Left lung (tissue), 10 donors: Measurements from ENCODE around the gene CFL1. TPM values are rescaled to one million over a fixed set of nuclear protein-coding genes. Genes with fewer than 3 reads are reported as not detected.
"Not testable (repeated sequence)": the region's sequence is repeated elsewhere in the genome, so short reads cannot be mapped to it uniquely, and the experiment has no call there.

Source experiments
- ATAC-seq: fragments of 200-7000 bp; cut with Tn5 transposase; one replicate; pipeline ENCODE4 v1.9.1; 2020; ENCODE audit warnings: moderate library complexity
- DNase-seq, 4 donors: peaks; one replicate each; pipeline ENCODE4 v3.0.0-alpha.2; 2013 to 2020
- H3K27ac ChIP-seq, 2 donors: fragments of 200-600 bp; sonication (generic) in 1 of 2; one replicate each; pipeline versions ENCODE4 v1.5.0 to v1.8.0; 2020 to 2021
- H3K27me3 ChIP-seq, 2 donors: fragments of 200-600 bp; sonication (generic) in 1 of 2; one replicate each; pipeline versions ENCODE4 v1.5.0 to v1.8.0; 2020 to 2021
- H3K36me3 ChIP-seq, 2 donors: fragments of 200-600 bp; sonication (generic) in 1 of 2; one replicate each; pipeline versions ENCODE4 v1.5.0 to v1.8.0; 2020 to 2021
- H3K4me1 ChIP-seq, 2 donors: fragments of 200-600 bp; one replicate each; pipeline ENCODE4 v1.8.0; 2021
- H3K4me3 ChIP-seq, 2 donors: fragments of 200-600 bp; sonication (generic) in 1 of 2; one replicate each; pipeline versions ENCODE4 v1.5.0 to v1.8.0; 2020 to 2021; ENCODE audit warnings: mild to moderate bottlenecking in 1 of 2
- H3K9me3 ChIP-seq, 2 donors: fragments of 200-600 bp; sonication (generic) in 1 of 2; one replicate each; pipeline versions ENCODE4 v1.5.0 to v1.8.0; 2020 to 2021
- intact Hi-C, 2 donors: fragments of 100-400 bp; cut with DNase I; formaldehyde crosslinking; loops; one replicate each; pipeline versions ENCODE4 v1.11.2 to v1.14.2; 2022
- polyA plus RNA-seq, 6 donors: library from polyadenylated mRNA; unstranded; fragments of 120-200 nt; gene quantifications; one replicate each; pipeline ENCODE4 v1.2.1, GENCODE V29; 2013; ENCODE audit not compliant: insufficient read length in 6 of 6
- total RNA-seq, 2 donors: library from RNA; stranded (reverse); fragmentation: NEBNext Ultra II Directional; extraction: Animal tissue kit (Norgen Biotek cat#: 25700); gene quantifications; one replicate each; pipeline ENCODE4 v1.2.1, GENCODE V29; 2021
- TF ChIP-seq, protein P1 (sequence below), 2 donors: fragments of 200-600 bp; sonication (generic) in 1 of 2; IDR thresholded peaks; one replicate each; pipeline versions ENCODE4 v1.5.0 to v1.8.0; 2021; ENCODE audit warnings: antibody characterized with exemption in 2 of 2
- donor health status: DM: no; HTN: yes; CAD: no.
- donor health status: DM: no; HTN: no; CAD: no.

Gene CFL1
- total and polyA plus RNA-seq, 8 donors = 599 to 1,162 (median 777) TPM

- Histone ChIP-seq H3K4me1 (peaks cover 0 to 16% of the 10 kb centered on the region in 2 donors), H3K27me3 (no peaks in the 10 kb centered on the region), H3K9me3 (no peaks in the 10 kb centered on the region), H3K36me3 (no peaks in the 10 kb centered on the region), H3K27ac (peak within 1 kb of the TSS in 1 of 2 donors; percentile 24), H3K4me3 (peak within 1 kb of the TSS; percentile 38 to 44)
- TF ChIP-seq, protein P1, sequence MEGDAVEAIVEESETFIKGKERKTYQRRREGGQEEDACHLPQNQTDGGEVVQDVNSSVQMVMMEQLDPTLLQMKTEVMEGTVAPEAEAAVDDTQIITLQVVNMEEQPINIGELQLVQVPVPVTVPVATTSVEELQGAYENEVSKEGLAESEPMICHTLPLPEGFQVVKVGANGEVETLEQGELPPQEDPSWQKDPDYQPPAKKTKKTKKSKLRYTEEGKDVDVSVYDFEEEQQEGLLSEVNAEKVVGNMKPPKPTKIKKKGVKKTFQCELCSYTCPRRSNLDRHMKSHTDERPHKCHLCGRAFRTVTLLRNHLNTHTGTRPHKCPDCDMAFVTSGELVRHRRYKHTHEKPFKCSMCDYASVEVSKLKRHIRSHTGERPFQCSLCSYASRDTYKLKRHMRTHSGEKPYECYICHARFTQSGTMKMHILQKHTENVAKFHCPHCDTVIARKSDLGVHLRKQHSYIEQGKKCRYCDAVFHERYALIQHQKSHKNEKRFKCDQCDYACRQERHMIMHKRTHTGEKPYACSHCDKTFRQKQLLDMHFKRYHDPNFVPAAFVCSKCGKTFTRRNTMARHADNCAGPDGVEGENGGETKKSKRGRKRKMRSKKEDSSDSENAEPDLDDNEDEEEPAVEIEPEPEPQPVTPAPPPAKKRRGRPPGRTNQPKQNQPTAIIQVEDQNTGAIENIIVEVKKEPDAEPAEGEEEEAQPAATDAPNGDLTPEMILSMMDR (IDR thresholded peaks at IDR 0.05) = no peak
- intact Hi-C loops = no loop called here
- peak; percentile 92 to 96 (median 95) for DNase-seq
- ATAC-seq = peak; percentile 100
Observed at GRCh38 chr11:65833297-65834030, 24.5 kb downstream of the CFL1 start, which contains the start of gene SNX32. Gene SNX32, plus strand, starts transcription at chr11:65833963. Its CDS starts 103 bp downstream, at chr11:65834066.

DNA sequence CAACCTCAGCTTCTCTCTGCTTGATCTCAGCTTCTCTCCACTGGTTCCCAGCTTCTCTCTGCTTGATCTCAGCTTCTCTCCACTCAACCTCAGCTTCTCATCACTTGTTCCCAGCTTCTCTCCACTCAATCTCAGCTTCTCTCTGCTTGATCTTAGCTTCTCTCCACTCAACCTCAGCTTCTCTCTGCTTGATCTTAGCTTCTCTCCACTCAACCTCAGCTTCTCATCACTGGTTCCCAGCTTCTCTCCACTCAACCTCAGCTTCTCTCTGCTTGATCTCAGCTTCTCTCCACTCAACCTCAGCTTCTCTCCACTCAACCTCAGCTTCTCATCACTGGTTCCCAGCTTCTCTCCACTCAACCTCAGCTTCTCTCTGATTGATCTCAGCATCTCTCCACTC lies 25.7 kb downstream of the CFL1 start:
- intact Hi-C loops = not testable (repeated sequence)

GRCh38 chr11:65829459-65829858 lies 28.5 kb downstream of the CFL1 start:
- DNase-seq (peak in 1 of 4 donors; percentile 2), ATAC-seq (no peak)
- TF ChIP-seq, protein P1 (IDR thresholded peaks at IDR 0.05) = no peak
- Histone ChIP-seq H3K4me3 (no peak overlapping the region), H3K27me3 (no peaks in the 10 kb centered on the region), H3K27ac (no peak overlapping the region), H3K36me3 (no peaks in the 10 kb centered on the region), H3K9me3 (no peaks in the 10 kb centered on the region), H3K4me1 (peaks cover 0 to 16% of the 10 kb centered on the region in 2 donors)
- intact Hi-C loops = loop anchor here in 1 of 2 donors (10.0 kb wide), 1 partner anchor 115 kb away; the partner anchor contains the start of gene KAT5

More for the DNA sequence above, 25.7 kb downstream of the CFL1 start:
- H3K4me1 ChIP-seq = peaks cover 0 to 16% of the 10 kb centered on the region in 2 donors
- not testable (repeated sequence) for DNase-seq, H3K36me3 ChIP-seq, H3K27ac ChIP-seq, ATAC-seq, H3K9me3 ChIP-seq, H3K27me3 ChIP-seq, H3K4me3 ChIP-seq

DNA sequence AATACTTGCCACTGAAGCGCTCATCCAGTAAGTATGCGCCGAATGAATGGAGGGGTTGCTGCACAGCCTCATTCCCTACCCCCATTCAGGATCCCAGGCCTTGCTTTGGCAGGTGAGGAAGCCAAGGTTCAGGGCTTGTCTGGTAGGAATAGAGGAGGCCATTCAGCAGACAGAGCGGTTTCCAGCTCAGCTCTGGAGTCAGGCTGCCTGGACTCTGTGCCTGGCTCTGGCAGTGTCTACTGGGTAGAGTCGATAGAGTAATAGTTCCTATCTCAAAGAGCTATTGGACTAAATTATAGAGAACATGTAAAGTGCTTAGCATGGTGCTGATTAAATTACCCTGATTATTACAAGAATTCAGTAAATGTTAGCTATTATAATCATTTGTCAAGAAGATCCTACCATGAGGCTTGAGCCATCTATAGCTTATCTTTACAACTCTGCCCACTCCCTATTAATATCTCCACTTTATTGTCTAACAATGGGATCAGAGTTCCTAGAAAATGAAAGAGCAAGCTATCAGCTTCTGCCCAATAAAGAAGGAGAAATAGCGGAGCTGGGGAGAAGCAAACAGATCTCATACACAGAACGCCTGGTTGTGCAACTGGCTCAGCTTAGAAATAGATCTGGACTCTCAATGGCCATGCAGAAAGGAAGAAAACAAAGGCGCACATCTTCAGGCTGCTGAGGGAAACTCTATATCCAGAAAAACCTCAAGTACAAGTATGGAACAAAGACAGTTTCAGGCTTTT lies 30.8 kb downstream of the CFL1 start:
- no peaks in the 10 kb centered on the region for H3K4me1 ChIP-seq
- no peak overlapping the region for H3K27ac ChIP-seq
- no peaks in the 10 kb centered on the region for H3K27me3 ChIP-seq
- intact Hi-C loops = loop anchor here in 1 of 2 donors (10.0 kb wide), 1 partner anchor 112 kb away; the partner anchor contains the start of gene KAT5
- H3K4me3 ChIP-seq = no peak overlapping the region
- no peak for ATAC-seq
- H3K36me3 ChIP-seq = no peaks in the 10 kb centered on the region
- TF ChIP-seq, protein P1 (IDR thresholded peaks at IDR 0.05) = no peak
- DNase-seq = peak in 1 of 4 donors; percentile 12
- H3K9me3 ChIP-seq = no peaks in the 10 kb centered on the region

GRCh38 chr11:65822776-65823528 lies 35.0 kb downstream of the CFL1 start:
- Histone ChIP-seq H3K4me3 (no peak overlapping the region), H3K4me1 (no peaks in the 10 kb centered on the region), H3K27me3 (no peaks in the 10 kb centered on the region), H3K27ac (no peak overlapping the region), H3K36me3 (no peaks in the 10 kb centered on the region), H3K9me3 (no peaks in the 10 kb centered on the region)
- ATAC-seq (peak; percentile 45), DNase-seq (peak in 2 of 4 donors; percentile 47 to 59)
- TF ChIP-seq, protein P1 (IDR thresholded peaks at IDR 0.05) = no peak
- intact Hi-C loops = loop anchor here in 1 of 2 donors (10.0 kb wide), 1 partner anchor 108 kb away; the partner anchor contains the start of gene KAT5
